ENCODE data around the gene TSPEAR. TPM values are rescaled to one million over a fixed set of nuclear protein-coding genes. Genes with fewer than 3 reads are reported as not detected.

The TSPEAR gene
- total RNA-seq, 1 experiment from 2014 or later, result not detected

DNA sequence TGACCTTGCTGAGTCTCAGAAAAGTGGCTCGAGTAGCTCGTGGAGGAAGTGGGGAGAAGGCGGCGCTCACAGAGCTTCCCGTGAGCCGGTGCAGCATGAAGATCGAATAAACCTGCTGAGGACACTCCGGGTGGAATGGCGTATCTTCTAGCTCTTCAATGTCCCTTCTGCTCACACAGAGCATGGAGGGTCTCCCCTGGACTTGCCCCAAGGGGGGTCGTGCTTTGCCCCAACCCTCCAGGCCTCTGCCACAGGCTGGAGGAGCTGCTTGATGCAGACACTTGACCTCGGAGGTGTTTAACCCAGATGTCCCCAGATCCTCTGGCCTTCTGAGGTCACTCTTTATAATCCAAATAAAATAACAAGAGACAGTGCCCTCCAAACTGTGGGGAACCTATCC, 16.6 kb downstream of the TSPEAR start:
- in situ Hi-C loops (cut with HindIII; ENCODE audit: low pct_unique_long_range_greater_than_20kb, low sequenced_read_pairs) (no loop called here), intact Hi-C loops (cut with micrococcal nuclease; ENCODE audit: unreplicated experiment) (no loop called here)
- Histone ChIP-seq H3K27me3 (ENCODE audit: control insufficient read depth, insufficient read depth, low read length) (no peaks in the 10 kb centered on the region), H3K36me3 (ENCODE audit: control insufficient read depth, insufficient read depth, low read length) (no peaks in the 10 kb centered on the region), H3K27ac (ENCODE audit: low read length) (no peak overlapping the region), H3K4me3 (ENCODE audit: low read depth in 2 of 2, low read length in 2 of 2) (no peak overlapping the region), H3K4me1 (ENCODE audit: control insufficient read depth, insufficient read depth, low read length) (no peaks in the 10 kb centered on the region), H3K9me3 (ENCODE audit: control insufficient read depth, insufficient read depth, low read depth, low read length) (peaks cover 4% of the 10 kb centered on the region; the same call in 1 of the 2 replicates)
- ChIA-PET POLR2A (no interaction called here), CTCF (no interaction called here)
- DNase-seq (ENCODE audit: low read depth, low spot score) (no peak), ATAC-seq (no peak)
- TF ChIP-seq TCF7L2 (IDR thresholded peaks at IDR 0.05; ENCODE audit: low read depth, low read length) (no peak), POLR2AphosphoS5 (IDR thresholded peaks at IDR 0.05; ENCODE audit: low read depth, low read length) (no peak), SIN3A (IDR thresholded peaks at IDR 0.05; ENCODE audit: borderline replicate concordance, insufficient read depth, low read depth, low read length) (no peak)
- TF ChIP-seq, protein P1, sequence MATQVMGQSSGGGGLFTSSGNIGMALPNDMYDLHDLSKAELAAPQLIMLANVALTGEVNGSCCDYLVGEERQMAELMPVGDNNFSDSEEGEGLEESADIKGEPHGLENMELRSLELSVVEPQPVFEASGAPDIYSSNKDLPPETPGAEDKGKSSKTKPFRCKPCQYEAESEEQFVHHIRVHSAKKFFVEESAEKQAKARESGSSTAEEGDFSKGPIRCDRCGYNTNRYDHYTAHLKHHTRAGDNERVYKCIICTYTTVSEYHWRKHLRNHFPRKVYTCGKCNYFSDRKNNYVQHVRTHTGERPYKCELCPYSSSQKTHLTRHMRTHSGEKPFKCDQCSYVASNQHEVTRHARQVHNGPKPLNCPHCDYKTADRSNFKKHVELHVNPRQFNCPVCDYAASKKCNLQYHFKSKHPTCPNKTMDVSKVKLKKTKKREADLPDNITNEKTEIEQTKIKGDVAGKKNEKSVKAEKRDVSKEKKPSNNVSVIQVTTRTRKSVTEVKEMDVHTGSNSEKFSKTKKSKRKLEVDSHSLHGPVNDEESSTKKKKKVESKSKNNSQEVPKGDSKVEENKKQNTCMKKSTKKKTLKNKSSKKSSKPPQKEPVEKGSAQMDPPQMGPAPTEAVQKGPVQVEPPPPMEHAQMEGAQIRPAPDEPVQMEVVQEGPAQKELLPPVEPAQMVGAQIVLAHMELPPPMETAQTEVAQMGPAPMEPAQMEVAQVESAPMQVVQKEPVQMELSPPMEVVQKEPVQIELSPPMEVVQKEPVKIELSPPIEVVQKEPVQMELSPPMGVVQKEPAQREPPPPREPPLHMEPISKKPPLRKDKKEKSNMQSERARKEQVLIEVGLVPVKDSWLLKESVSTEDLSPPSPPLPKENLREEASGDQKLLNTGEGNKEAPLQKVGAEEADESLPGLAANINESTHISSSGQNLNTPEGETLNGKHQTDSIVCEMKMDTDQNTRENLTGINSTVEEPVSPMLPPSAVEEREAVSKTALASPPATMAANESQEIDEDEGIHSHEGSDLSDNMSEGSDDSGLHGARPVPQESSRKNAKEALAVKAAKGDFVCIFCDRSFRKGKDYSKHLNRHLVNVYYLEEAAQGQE (IDR thresholded peaks at IDR 0.05; ENCODE audit: insufficient read depth in 1 of 2, low read depth in 2 of 2, low read length in 1 of 2), result no peak
- TF ChIP-seq, protein P2, sequence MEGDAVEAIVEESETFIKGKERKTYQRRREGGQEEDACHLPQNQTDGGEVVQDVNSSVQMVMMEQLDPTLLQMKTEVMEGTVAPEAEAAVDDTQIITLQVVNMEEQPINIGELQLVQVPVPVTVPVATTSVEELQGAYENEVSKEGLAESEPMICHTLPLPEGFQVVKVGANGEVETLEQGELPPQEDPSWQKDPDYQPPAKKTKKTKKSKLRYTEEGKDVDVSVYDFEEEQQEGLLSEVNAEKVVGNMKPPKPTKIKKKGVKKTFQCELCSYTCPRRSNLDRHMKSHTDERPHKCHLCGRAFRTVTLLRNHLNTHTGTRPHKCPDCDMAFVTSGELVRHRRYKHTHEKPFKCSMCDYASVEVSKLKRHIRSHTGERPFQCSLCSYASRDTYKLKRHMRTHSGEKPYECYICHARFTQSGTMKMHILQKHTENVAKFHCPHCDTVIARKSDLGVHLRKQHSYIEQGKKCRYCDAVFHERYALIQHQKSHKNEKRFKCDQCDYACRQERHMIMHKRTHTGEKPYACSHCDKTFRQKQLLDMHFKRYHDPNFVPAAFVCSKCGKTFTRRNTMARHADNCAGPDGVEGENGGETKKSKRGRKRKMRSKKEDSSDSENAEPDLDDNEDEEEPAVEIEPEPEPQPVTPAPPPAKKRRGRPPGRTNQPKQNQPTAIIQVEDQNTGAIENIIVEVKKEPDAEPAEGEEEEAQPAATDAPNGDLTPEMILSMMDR (IDR thresholded peaks at IDR 0.05), result no peak
- no TSS peak for BruUV-seq (replicated peaks)

DNA sequence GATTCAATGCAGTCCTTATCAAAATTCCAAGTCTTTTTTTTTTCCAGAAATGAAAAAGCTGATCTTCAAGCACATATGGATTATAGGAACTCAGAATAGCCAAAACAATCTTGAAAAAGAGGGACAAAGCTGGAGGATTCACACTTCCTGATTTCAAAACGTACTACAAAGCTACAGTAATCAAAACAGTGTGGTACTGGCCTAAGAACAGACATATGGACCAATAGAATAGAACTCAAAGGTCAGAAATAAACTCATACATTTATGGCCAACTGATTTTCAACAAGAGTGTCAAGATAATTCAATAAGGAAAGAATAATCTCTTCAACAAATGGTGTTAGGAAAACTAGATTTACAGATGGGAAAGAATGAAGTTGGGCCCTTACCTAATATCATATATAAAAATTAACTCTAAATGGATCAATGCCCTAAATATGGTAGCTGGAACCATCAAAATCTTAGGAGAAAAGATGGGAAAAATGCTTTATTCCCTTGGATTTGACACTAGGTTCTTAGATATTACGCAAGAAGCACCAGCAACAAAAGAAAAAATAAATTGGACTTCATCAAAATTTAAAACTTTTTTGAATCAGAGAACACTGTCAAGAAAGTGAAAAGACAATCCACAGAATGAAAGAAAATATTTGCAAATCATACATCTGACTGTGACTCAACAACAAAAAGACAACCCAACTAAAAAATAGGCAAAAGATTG, 18.4 kb downstream of the TSPEAR start:
- Histone ChIP-seq H3K27ac (ENCODE audit: low read length) (no peak overlapping the region), H3K36me3 (ENCODE audit: control insufficient read depth, insufficient read depth, low read length) (no peaks in the 10 kb centered on the region), H3K4me3 (ENCODE audit: low read depth in 2 of 2, low read length in 2 of 2) (no peak overlapping the region), H3K9me3 (ENCODE audit: control insufficient read depth, insufficient read depth, low read depth, low read length) (peaks cover 4% of the 10 kb centered on the region; the same call in 1 of the 2 replicates), H3K27me3 (ENCODE audit: control insufficient read depth, insufficient read depth, low read length) (no peaks in the 10 kb centered on the region), H3K4me1 (ENCODE audit: control insufficient read depth, insufficient read depth, low read length) (no peaks in the 10 kb centered on the region)
- BruUV-seq (replicated peaks), result no TSS peak
- in situ Hi-C loops (cut with HindIII; ENCODE audit: low pct_unique_long_range_greater_than_20kb, low sequenced_read_pairs) (no loop called here), intact Hi-C loops (cut with micrococcal nuclease; ENCODE audit: unreplicated experiment) (no loop called here)
- DNase-seq (ENCODE audit: low read depth, low spot score) (no peak), ATAC-seq (no peak)
- POLR2A ChIA-PET, result no interaction called here
- CTCF ChIA-PET, result no interaction called here
- TF ChIP-seq TCF7L2 (IDR thresholded peaks at IDR 0.05; ENCODE audit: low read depth, low read length), result no peak
- TF ChIP-seq, protein P1 (IDR thresholded peaks at IDR 0.05; ENCODE audit: insufficient read depth in 1 of 2, low read depth in 2 of 2, low read length in 1 of 2), result no peak
- no peak for TF ChIP-seq POLR2AphosphoS5 (IDR thresholded peaks at IDR 0.05; ENCODE audit: low read depth, low read length)
- TF ChIP-seq, protein P2 (IDR thresholded peaks at IDR 0.05), result no peak
- TF ChIP-seq SIN3A (IDR thresholded peaks at IDR 0.05; ENCODE audit: borderline replicate concordance, insufficient read depth, low read depth, low read length), result no peak
